IMR-90 (cell line): ENCODE data around the gene ISG20L2. TPM values are rescaled to one million over a fixed set of nuclear protein-coding genes. Genes with fewer than 3 reads are reported as not detected.

Source experiments
- ATAC-seq: fragments of 200-7000 bp; cut with Tn5 transposase; 2 replicates; pipeline ENCODE4 v1.9.1; 2020; ENCODE audit warnings: low read depth, mild to moderate bottlenecking, moderate library complexity
- BruUV-seq: library from RNA; stranded (reverse); fragments of 400-500 nt; replicated peaks from 2 replicates; lab custom pipeline; 2021; lab: Mats Ljungman, UMichigan
- CTCF ChIA-PET: fragments of 300-600 bp; formaldehyde crosslinking; extraction: SDS; loops from one replicate; lab custom pipeline; 2021; ENCODE audit warnings: antibody characterized with exemption; lab: Yijun Ruan, JAX
- POLR2A ChIA-PET: fragments of 300-600 bp; sonication (Branson Sonifier 250); formaldehyde crosslinking; loops from one replicate; lab custom pipeline; 2022; ENCODE audit warnings: antibody characterized with exemption; ENCODE audit not compliant: unreplicated experiment; lab: Charles Lee
- DNase-seq: peaks from one replicate; pipeline ENCODE4 v3.0.0; 2013
- H2AFZ ChIP-seq: replicated peaks from 2 replicates; pipeline ENCODE3; 2013; ENCODE audit warnings: low read length, mild to moderate bottlenecking; ENCODE audit not compliant: poor library complexity
- H2AK5ac ChIP-seq: 2 replicates; pipeline ENCODE4 v1.6.1; 2013; ENCODE audit warnings: low read depth, low read length, inconsistent platforms
- H2AK9ac ChIP-seq: replicated peaks from 2 replicates; pipeline ENCODE3; 2013; ENCODE audit warnings: mild to moderate bottlenecking, low read depth, low read length, moderate library complexity; ENCODE audit not compliant: poor library complexity
- H2BK120ac ChIP-seq: 2 replicates; pipeline ENCODE4 v1.6.1; 2013; ENCODE audit warnings: low read depth, low read length, inconsistent platforms
- H2BK15ac ChIP-seq: 3 replicates; pipeline ENCODE4 v1.6.1; 2013; ENCODE audit warnings: low read depth, low read length, inconsistent platforms
- H2BK20ac ChIP-seq: 2 replicates; pipeline ENCODE4 v1.6.1; 2013; ENCODE audit warnings: low read depth, mild to moderate bottlenecking, inconsistent platforms, low read length, moderate library complexity
- H2BK5ac ChIP-seq: 2 replicates; pipeline ENCODE4 v1.6.1; 2013; ENCODE audit warnings: mild to moderate bottlenecking, low read depth, low read length, inconsistent platforms; ENCODE audit not compliant: poor library complexity, severe bottlenecking
- H3K14ac ChIP-seq: replicated peaks from 2 replicates; pipeline ENCODE4 v1.6.1; 2013; ENCODE audit warnings: low read depth, low read length, inconsistent platforms
- H3K18ac ChIP-seq: 2 replicates; pipeline ENCODE4 v1.6.1; 2013; ENCODE audit warnings: low read depth, low read length, control low read depth
- H3K23ac ChIP-seq: 2 replicates; pipeline ENCODE4 v1.6.1; 2013; ENCODE audit warnings: low read depth, low read length, inconsistent platforms
- H3K27ac ChIP-seq: 2 replicates; pipeline ENCODE4 v1.5.1; 2013; ENCODE audit warnings: mild to moderate bottlenecking, control low read depth, low read length; ENCODE audit not compliant: insufficient read depth
- H3K27me3 ChIP-seq: 2 replicates; pipeline ENCODE4 v1.6.1; 2013; ENCODE audit warnings: low read length; ENCODE audit not compliant: control insufficient read depth, insufficient read depth
- H3K36me3 ChIP-seq: 2 replicates; pipeline ENCODE4 v1.6.1; 2013; ENCODE audit warnings: low read length, mixed read lengths; ENCODE audit not compliant: control insufficient read depth, insufficient read depth
- H3K4ac ChIP-seq: 2 replicates; pipeline ENCODE4 v1.6.1; 2013; ENCODE audit warnings: low read depth, low read length, inconsistent platforms
- H3K4me1 ChIP-seq: 2 replicates; pipeline ENCODE4 v1.6.1; 2013; ENCODE audit warnings: low read length, mixed read lengths; ENCODE audit not compliant: control insufficient read depth, insufficient read depth
- H3K4me2 ChIP-seq: 2 replicates; pipeline ENCODE4 v1.6.1; 2013; ENCODE audit warnings: low read depth, mild to moderate bottlenecking, control low read depth, low read length, moderate library complexity
- H3K4me3 ChIP-seq: 2 replicates; pipeline ENCODE4 v1.5.1; 2013; ENCODE audit warnings: low read depth, mild to moderate bottlenecking, control low read depth, low read length, moderate library complexity; ENCODE audit not compliant: insufficient read depth
- H3K56ac ChIP-seq: 2 replicates; pipeline ENCODE4 v1.6.1; 2013; ENCODE audit warnings: low read length, inconsistent platforms; ENCODE audit not compliant: insufficient read depth; ENCODE audit errors: extremely low read depth
- H3K79me1 ChIP-seq, 2 experiments: 2 replicates each; pipeline ENCODE4 v1.6.1; 2013; ENCODE audit warnings: low read length in 2 of 2, inconsistent platforms in 1 of 2, low read depth in 1 of 2
- H3K9ac ChIP-seq: 2 replicates; pipeline ENCODE4 v1.6.1; 2013; ENCODE audit warnings: low read depth, low read length, control low read depth
- H3K9me1 ChIP-seq: 2 replicates; pipeline ENCODE4 v1.6.1; 2013; ENCODE audit warnings: low read length, inconsistent platforms; ENCODE audit not compliant: insufficient read depth
- H3K9me3 ChIP-seq: 2 replicates; pipeline ENCODE4 v1.6.1; 2013; ENCODE audit warnings: low read length; ENCODE audit not compliant: control insufficient read depth, insufficient read depth
- H4K20me1 ChIP-seq: 2 replicates; pipeline ENCODE4 v1.6.1; 2013; ENCODE audit warnings: low read length, inconsistent platforms; ENCODE audit not compliant: insufficient read depth
- H4K5ac ChIP-seq: 2 replicates; pipeline ENCODE4 v1.6.1; 2013; ENCODE audit warnings: mild to moderate bottlenecking, low read depth, low read length, control low read depth
- H4K8ac ChIP-seq, 2 experiments: 2 replicates each; pipeline ENCODE4 v1.6.1; 2013; ENCODE audit warnings: low read depth in 2 of 2, low read length in 2 of 2, control low read depth in 1 of 2, inconsistent platforms in 1 of 2
- H4K91ac ChIP-seq: 2 replicates; pipeline ENCODE4 v1.6.1; 2013; ENCODE audit warnings: low read depth, low read length, inconsistent platforms; ENCODE audit not compliant: insufficient read depth
- BHLHE40 ChIP-seq: fragments of 150-350 bp; IDR thresholded peaks from 2 replicates; pipeline ENCODE4 v1.6.1; 2016; ENCODE audit warnings: mild to moderate bottlenecking, low read depth, low read length
- CEBPB ChIP-seq: IDR thresholded peaks from 2 replicates; pipeline ENCODE4 v1.6.1; 2012; ENCODE audit warnings: low read depth, low read length, improper control_type of control experiment
- CHD1 ChIP-seq: IDR thresholded peaks from 2 replicates; pipeline ENCODE4 v1.6.1; 2012; ENCODE audit warnings: low read depth, low read length, improper control_type of control experiment
- CTCF ChIP-seq: conservative IDR thresholded peaks from 2 replicates; pipeline ENCODE4 v1.5.1; 2012; ENCODE audit warnings: mild to moderate bottlenecking, low read depth, low read length, improper control_type of control experiment
- ELK1 ChIP-seq: fragments of 150-350 bp; IDR thresholded peaks from 2 replicates; pipeline ENCODE4 v1.6.1; 2016; ENCODE audit warnings: low read depth, mild to moderate bottlenecking, low read length, moderate library complexity, borderline replicate concordance
- FOS ChIP-seq: fragments of 150-350 bp; IDR thresholded peaks from 2 replicates; pipeline ENCODE4 v1.6.1; 2016; ENCODE audit warnings: low read depth, low read length
- MAFK ChIP-seq: IDR thresholded peaks from 2 replicates; pipeline ENCODE4 v1.6.1; 2012; ENCODE audit warnings: low read depth, low read length, improper control_type of control experiment
- MAZ ChIP-seq: IDR thresholded peaks from 2 replicates; pipeline ENCODE4 v1.6.1; 2012; ENCODE audit warnings: low read depth, mild to moderate bottlenecking, low read length, improper control_type of control experiment, moderate library complexity, borderline replicate concordance
- MXI1 ChIP-seq: IDR thresholded peaks from 2 replicates; pipeline ENCODE4 v1.6.1; 2012; ENCODE audit warnings: low read depth, mild to moderate bottlenecking, low read length, moderate library complexity, borderline replicate concordance
- NFE2L2 ChIP-seq: fragments of 150-350 bp; IDR thresholded peaks from 2 replicates; pipeline ENCODE4 v1.6.1; 2016; ENCODE audit warnings: low read depth, mild to moderate bottlenecking, low read length
- POLR2A ChIP-seq: IDR thresholded peaks from 2 replicates; pipeline ENCODE4 v1.6.1; 2012; ENCODE audit warnings: mild to moderate bottlenecking, low read depth, low read length
- RAD21 ChIP-seq: IDR thresholded peaks from 2 replicates; pipeline ENCODE4 v1.6.1; 2012; ENCODE audit warnings: low read length, improper control_type of control experiment
- RCOR1 ChIP-seq: IDR thresholded peaks from 2 replicates; pipeline ENCODE4 v1.6.1; 2012; ENCODE audit warnings: mild to moderate bottlenecking, low read length, improper control_type of control experiment; ENCODE audit not compliant: insufficient replicate concordance
- RFX5 ChIP-seq: IDR thresholded peaks from 2 replicates; pipeline ENCODE4 v1.8.0; 2012; ENCODE audit warnings: low read depth, mild to moderate bottlenecking, low read length, moderate library complexity
- SMC3 ChIP-seq: fragments of 150-350 bp; IDR thresholded peaks from 2 replicates; pipeline ENCODE4 v1.6.1; 2016; ENCODE audit warnings: low read depth, mild to moderate bottlenecking, antibody characterized with exemption, low read length, moderate library complexity
- USF2 ChIP-seq: fragments of 150-350 bp; IDR thresholded peaks from 2 replicates; pipeline ENCODE4 v1.6.1; 2017; ENCODE audit warnings: mild to moderate bottlenecking, antibody characterized with exemption, low read length, low read depth
- WGBS, 2 experiments: methylation state at CpG; one replicate each; pipeline versions ENCODE4 v1.1.5 to v1.1.7; 2013; ENCODE audit warnings: missing lambda C conversion rate in 2 of 2; ENCODE audit not compliant: insufficient read length in 1 of 2; ENCODE audit errors: extremely low coverage in 2 of 2; 5-methylcytosine and 5-hydroxymethylcytosine counted together
- dilution Hi-C: fragments of 300-500 bp; cut with HindIII; formaldehyde crosslinking; loops from one replicate; pipeline ENCODE4 v1.14.3; 2018; ENCODE audit warnings: low sequenced_read_pairs; ENCODE audit not compliant: unreplicated experiment
- in situ Hi-C: fragments of 300-500 bp; cut with MboI; formaldehyde crosslinking; loops from 3 replicates; pipeline ENCODE4 v1.14.3; 2019; ENCODE audit warnings: low sequenced_read_pairs, inconsistent platforms, mixed read lengths
- intact Hi-C: fragments of 100-400 bp; cut with micrococcal nuclease; formaldehyde crosslinking; loops from 2 replicates; pipeline ENCODE4 v1.10.0; 2022
- polyA plus RNA-seq, 3 experiments: library from polyadenylated mRNA; depleted of rRNA; stranded (reverse); fragments of >200 nt; gene quantifications; 2 replicates each; pipeline ENCODE4 v1.2.3, GENCODE V29; 2012; ENCODE audit warnings: low replicate concordance in 1 of 3
- total RNA-seq: library from RNA; depleted of rRNA; stranded (reverse); fragments of >200 nt; gene quantifications from 2 replicates; pipeline ENCODE4 v1.2.3, GENCODE V29; 2012

Gene ISG20L2
- total and polyA plus RNA-seq, 2 of the 4 experiments (the other 2 are of a cell fraction): 17.0 to 27.3 TPM

GRCh38 chr1:156691191-156691590, 37.4 kb downstream of the ISG20L2 start:
- Histone ChIP-seq H3K4me3 (no peak overlapping the region), H4K5ac (no peak overlapping the region), H3K36me3 (no peaks in the 10 kb centered on the region), H3K9me3 (no peaks in the 10 kb centered on the region), H3K56ac (no peak overlapping the region), H4K20me1 (no peaks in the 10 kb centered on the region), H4K8ac (no peak overlapping the region), H3K4me2 (no peak overlapping the region), H3K4me1 (peaks cover 6% of the 10 kb centered on the region; the same call in 1 of the 2 replicates), H3K9me1 (no peaks in the 10 kb centered on the region), H3K4ac (no peak overlapping the region), H3K27me3 (peaks cover 3% of the 10 kb centered on the region; the same call in 1 of the 2 replicates), H3K23ac (no peak overlapping the region), H2BK15ac (no peak overlapping the region), H4K91ac (no peak overlapping the region), H2BK5ac (no peak overlapping the region), H2AFZ (no peak overlapping the region), H3K14ac (no peak overlapping the region), H2AK9ac (no peak overlapping the region), H2BK20ac (no peak overlapping the region), H2BK120ac (no peak overlapping the region), H3K9ac (no peak overlapping the region), H2AK5ac (no peak overlapping the region), H3K18ac (no peak overlapping the region), H3K79me1 (no peaks in the 10 kb centered on the region), H3K27ac (no peak overlapping the region)
- CTCF ChIA-PET: interaction anchor here (0.9 to 5.2 kb wide), 3 partner anchors 14 to 168 kb away, joined by 3 to 104 read pairs (median 54); partner anchors contain the start of genes CRABP2, ISG20L2 and METTL25B
- no peak for ATAC-seq
- POLR2A ChIA-PET: no interaction called here
- dilution Hi-C loops (no loop called here), intact Hi-C loops (no loop called here), in situ Hi-C loops (loop anchor here (10.0 kb wide), 1 partner anchor 194 kb away; no protein-coding TSS in a partner anchor)
- DNase-seq: no peak
- BruUV-seq: no TSS peak
- TF ChIP-seq MAFK (no peak), MAZ (no peak), CEBPB (no peak), NFE2L2 (no peak), MXI1 (no peak), POLR2A (no peak), SMC3 (no peak), BHLHE40 (no peak), ELK1 (no peak), RCOR1 (no peak), CHD1 (no peak), USF2 (no peak), CTCF (no peak), RFX5 (no peak), RAD21 (no peak), FOS (no peak)
- 80% methylated on average over 1 of the region's 10 CpGs; no CpG with 5 or more reads in 1 of the 2 experiments for WGBS, 2 experiments
